Endothelial cell of umbilical vein (primary cell): ENCODE data around the gene TSPAN13.

Experiments used
- CTCF ChIP-seq, 2 donors: IDR thresholded peaks; 1 replicate in 1 of 2; 2 replicates in 1 of 2; pipeline ENCODE4 v1.5.1; 2011; ENCODE audit warnings: low read length in 2 of 2, mild to moderate bottlenecking in 2 of 2, moderate library complexity in 2 of 2, control low read depth in 1 of 2, inconsistent platforms in 1 of 2, low read depth in 1 of 2; ENCODE audit not compliant: insufficient read depth in 1 of 2; ENCODE audit errors: extremely low read depth in 1 of 2
- EZH2 ChIP-seq: IDR thresholded peaks from 2 replicates; pipeline ENCODE4 v1.6.1; 2012; ENCODE audit warnings: borderline replicate concordance, low read depth, mild to moderate bottlenecking, moderate library complexity, low read length, inconsistent platforms; ENCODE audit not compliant: severe bottlenecking
- FOS ChIP-seq: IDR thresholded peaks from 2 replicates; pipeline ENCODE4 v1.6.1; 2011; ENCODE audit warnings: mild to moderate bottlenecking, low read length, moderate library complexity, borderline replicate concordance; ENCODE audit not compliant: insufficient read depth
- GATA2 ChIP-seq: IDR thresholded peaks from 2 replicates; pipeline ENCODE4 v1.7.0; 2011; ENCODE audit warnings: low read depth, mild to moderate bottlenecking, moderate library complexity, mixed read lengths, low read length; ENCODE audit not compliant: insufficient read length, insufficient read depth
- JUN ChIP-seq: IDR thresholded peaks from 2 replicates; pipeline ENCODE4 v1.6.1; 2011; ENCODE audit warnings: borderline replicate concordance, low read depth; ENCODE audit not compliant: insufficient read length, insufficient read depth
- MAX ChIP-seq: IDR thresholded peaks from 2 replicates; pipeline ENCODE4 v1.6.1; 2011; ENCODE audit not compliant: insufficient read depth, insufficient read length
- MYC ChIP-seq: IDR thresholded peaks from one replicate; pipeline ENCODE4 v1.6.1; 2011; ENCODE audit warnings: mild to moderate bottlenecking, low read depth, low read length
- POLR2A ChIP-seq: IDR thresholded peaks from 2 replicates; pipeline ENCODE4 v1.6.1; 2012; ENCODE audit warnings: low read depth, mild to moderate bottlenecking, control low read depth, low read length
- POLR2AphosphoS5 ChIP-seq: IDR thresholded peaks from 2 replicates; pipeline ENCODE4 v1.6.1; 2012; ENCODE audit warnings: low read depth, mild to moderate bottlenecking, control low read depth, low read length, moderate library complexity; ENCODE audit not compliant: insufficient read depth

- no peak for TF ChIP-seq CTCF (IDR thresholded peaks at IDR 0.05; ENCODE audit: extremely low read depth in 1 of 2, insufficient read depth in 1 of 2, low read depth in 1 of 2, low read length in 2 of 2)
- no peak for TF ChIP-seq JUN
- no peak for TF ChIP-seq POLR2A
- no peak for TF ChIP-seq EZH2
- TF ChIP-seq GATA2 = no peak
- TF ChIP-seq MAX = no peak
- no peak for TF ChIP-seq MYC
- TF ChIP-seq POLR2AphosphoS5 = no peak
- TF ChIP-seq FOS = no peak
Measured at GRCh38 chr7:16744518-16745250, 8.9 kb upstream of the TSPAN13 start.
